Heart left ventricle (tissue), 13 donors: ENCODE measurements around the gene NKAIN2.

ENCODE experiments used
- POLR2A ChIP-seq, 2 donors: fragments of 450-650 bp; IDR thresholded peaks; one replicate each; pipeline ENCODE4 v1.6.1; 2017; ENCODE audit warnings: antibody characterized with exemption in 2 of 2, mild to moderate bottlenecking in 2 of 2, moderate library complexity in 2 of 2
- TF ChIP-seq, protein P1 (sequence below), 12 donors: fragments of 200-600 bp; sonication (generic) in 4 of 12; IDR thresholded peaks; one replicate each; pipeline versions ENCODE4 v1.5.0 to v1.8.0; 2018 to 2022; ENCODE audit warnings: antibody characterized with exemption in 12 of 12, mild to moderate bottlenecking in 5 of 12
- donor health status: ischemic (EF 13 %, LVEDD 7.1; RV severe dilation, severe dysfunction).
- donor health status: DM: no; HTN: yes; CAD: no.
- donor health status: DM: no; HTN: no; CAD: no.
- donor health status: ischemic (EF 25% LVEDD 6.9; RV normal size, moderate dysfunction).
- donor health status: ischemic (EF 25% LVEDD 5.7; RV mildly dilated, moderate dysfunction).
- donor health status: ischemic (EF 35%, LVEDD 5.7; RV mildly dilated, moderate dysfunction).
- donor health status: nonischemic (EF 11% LVEDD 7.7; RV severe dilation, severe dysfunction).
- donor health status: DM: yes; HTN: yes; CAD: no.
- donor health status: PGD.
- donor health status: ischemic (EF 29% LVEDD 5.4; RV normal size, mild dysfunction).
- donor health status: nonischemic (EF 23%, LVEDD 6.1; RV moderate dilation, normal function).

GRCh38 chr6:124373386-124373785, 569.7 kb downstream of the NKAIN2 start:
- TF ChIP-seq, protein P1, sequence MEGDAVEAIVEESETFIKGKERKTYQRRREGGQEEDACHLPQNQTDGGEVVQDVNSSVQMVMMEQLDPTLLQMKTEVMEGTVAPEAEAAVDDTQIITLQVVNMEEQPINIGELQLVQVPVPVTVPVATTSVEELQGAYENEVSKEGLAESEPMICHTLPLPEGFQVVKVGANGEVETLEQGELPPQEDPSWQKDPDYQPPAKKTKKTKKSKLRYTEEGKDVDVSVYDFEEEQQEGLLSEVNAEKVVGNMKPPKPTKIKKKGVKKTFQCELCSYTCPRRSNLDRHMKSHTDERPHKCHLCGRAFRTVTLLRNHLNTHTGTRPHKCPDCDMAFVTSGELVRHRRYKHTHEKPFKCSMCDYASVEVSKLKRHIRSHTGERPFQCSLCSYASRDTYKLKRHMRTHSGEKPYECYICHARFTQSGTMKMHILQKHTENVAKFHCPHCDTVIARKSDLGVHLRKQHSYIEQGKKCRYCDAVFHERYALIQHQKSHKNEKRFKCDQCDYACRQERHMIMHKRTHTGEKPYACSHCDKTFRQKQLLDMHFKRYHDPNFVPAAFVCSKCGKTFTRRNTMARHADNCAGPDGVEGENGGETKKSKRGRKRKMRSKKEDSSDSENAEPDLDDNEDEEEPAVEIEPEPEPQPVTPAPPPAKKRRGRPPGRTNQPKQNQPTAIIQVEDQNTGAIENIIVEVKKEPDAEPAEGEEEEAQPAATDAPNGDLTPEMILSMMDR (IDR thresholded peaks at IDR 0.05), result no peak
- no peak for TF ChIP-seq POLR2A (IDR thresholded peaks at IDR 0.05)
